Activated effector memory CD4-positive, alpha-beta T cell treated with anti-CD3 and anti-CD28 coated beads, Interleukin-2, amount 50 U/mL, for 16 hours (primary cell): ENCODE data around the gene ZSWIM5.
A peak's percentile ranks its signal among the peaks of the same experiment; 100 is the strongest.
"Not testable (repeated sequence)": the region's sequence is repeated elsewhere in the genome, so short reads cannot be mapped to it uniquely, and the experiment has no call there.

Experiments used
- DNase-seq: peaks from one replicate; pipeline ENCODE4 v3.0.0-alpha.2; 2020

The ZSWIM5 gene

GRCh38 chr1:45015683-45016082, 190.7 kb downstream of the ZSWIM5 start:
- no peak for DNase-seq

- peak; percentile 90 for DNase-seq
Observed at GRCh38 chr1:45014321-45015028, 191.9 kb downstream of the ZSWIM5 start.

GRCh38 chr1:45013551-45014209, 192.7 kb downstream of the ZSWIM5 start:
- DNase-seq: no peak

- DNase-seq: peak; percentile 73
Observed at GRCh38 chr1:45012639-45013278, 193.6 kb downstream of the ZSWIM5 start.

- peak; percentile 96 for DNase-seq
Observed at GRCh38 chr1:45011837-45012638, 194.4 kb downstream of the ZSWIM5 start, which contains the start of gene UROD. UROD (plus strand) TSS chr1:45012254; CDS start chr1:45012266, 12 bp downstream.

GRCh38 chr1:45010855-45011811, 195.3 kb downstream of the ZSWIM5 start, which contains the start of gene HECTD3:
HECTD3 (minus strand) TSS chr1:45011324; CDS start chr1:45011257, 67 bp downstream.
- peak; percentile 91 for DNase-seq

- DNase-seq: peak; percentile 78
Observed at GRCh38 chr1:45009956-45010854, 196.2 kb downstream of the ZSWIM5 start.

GRCh38 chr1:45009296-45009865, 197.0 kb downstream of the ZSWIM5 start:
- DNase-seq: no peak

- peak; percentile 31 for DNase-seq
Observed at GRCh38 chr1:45008516-45008915, 197.9 kb downstream of the ZSWIM5 start.

- DNase-seq: peak; percentile 51
Observed at GRCh38 chr1:45008076-45008475, 198.3 kb downstream of the ZSWIM5 start.

- peak; percentile 38 for DNase-seq
Observed at GRCh38 chr1:45007311-45007710, 199.1 kb downstream of the ZSWIM5 start.

GRCh38 chr1:45005761-45006160, 200.6 kb downstream of the ZSWIM5 start:
- peak; percentile 51 for DNase-seq

- peak; percentile 22 for DNase-seq
Observed at GRCh38 chr1:45004281-45004920, 202.0 kb downstream of the ZSWIM5 start.

GRCh38 chr1:45003741-45004140, 202.7 kb downstream of the ZSWIM5 start:
- DNase-seq: peak; percentile 58

GRCh38 chr1:45002650-45003645, 203.5 kb downstream of the ZSWIM5 start:
- DNase-seq: peak; percentile 59

GRCh38 chr1:45001576-45001975, 204.8 kb downstream of the ZSWIM5 start:
- not testable (repeated sequence) for DNase-seq

GRCh38 chr1:45001011-45001481, 205.4 kb downstream of the ZSWIM5 start:
- DNase-seq: peak; percentile 27

- no peak for DNase-seq
Observed at GRCh38 chr1:44999232-44999631, 207.2 kb downstream of the ZSWIM5 start.
